ENCODE data around the gene RETREG2. TPM values are rescaled to one million over a fixed set of nuclear protein-coding genes. Genes with fewer than 3 reads are reported as not detected.

The RETREG2 gene
- total and polyA plus RNA-seq, 2 of the 8 experiments (the other 6 are each of a cell fraction or from before 2014, with no cell fraction given) = 51.3 to 67.4 TPM

DNA sequence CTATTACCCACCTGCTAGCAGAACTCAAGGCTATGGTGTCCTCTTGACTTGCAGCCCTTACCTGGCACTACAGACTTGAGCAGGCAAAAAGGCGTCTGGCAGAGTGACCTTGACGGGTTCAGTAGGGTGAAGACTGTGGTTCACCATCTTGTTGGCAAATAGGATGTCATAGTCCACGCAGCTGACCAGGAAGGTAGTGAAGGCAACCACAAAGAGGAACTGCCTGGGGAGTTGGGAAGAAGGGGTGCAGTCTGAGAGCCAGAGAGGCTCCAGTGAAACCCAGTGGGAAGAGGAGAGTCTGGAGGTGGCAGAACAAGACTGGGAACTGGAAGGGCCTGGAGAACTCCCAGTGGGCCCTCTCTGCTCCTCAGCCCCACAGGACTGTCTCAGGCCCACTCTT, 47.3 kb downstream of the RETREG2 start (continued):
- no peak for TF ChIP-seq CBX5 (IDR thresholded peaks at IDR 0.05; ENCODE audit: low read depth, low read length)
- TF ChIP-seq TBP (IDR thresholded peaks at IDR 0.05; ENCODE audit: low read depth, low read length) = no peak
- no peak for TF ChIP-seq SRF (IDR thresholded peaks at IDR 0.05; ENCODE audit: low read depth, low read length)
- no peak for TF ChIP-seq BACH1 (IDR thresholded peaks at IDR 0.05; ENCODE audit: low read length)

Data from H1 (cell line).